Measurements from ENCODE around the gene DRD5.
"Not testable (repeated sequence)": the region's sequence is repeated elsewhere in the genome, so short reads cannot be mapped to it uniquely, and the experiment has no call there.

Gene DRD5

GRCh38 chr4:9764155-9764696, 17.2 kb upstream of the DRD5 start:
- no peak overlapping the region for H3K4me3 ChIP-seq (replicated peaks; ENCODE audit: low read depth, low read length)
- DNase-seq (ENCODE audit: low read depth) = no peak
- TF ChIP-seq CTCF (IDR thresholded peaks at IDR 0.05; ENCODE audit: low read length, missing control alignments) = no peak

GRCh38 chr4:9765091-9765490, 16.3 kb upstream of the DRD5 start:
- peak; percentile 42 for DNase-seq (ENCODE audit: low read depth)
- TF ChIP-seq CTCF (IDR thresholded peaks at IDR 0.05; ENCODE audit: low read length, missing control alignments) = peak; percentile 60
- no peak overlapping the region for H3K4me3 ChIP-seq (replicated peaks; ENCODE audit: low read depth, low read length)

GRCh38 chr4:9769321-9769720, 12.1 kb upstream of the DRD5 start:
- DNase-seq (ENCODE audit: low read depth) = no peak
- no peak for TF ChIP-seq CTCF (IDR thresholded peaks at IDR 0.05; ENCODE audit: low read length, missing control alignments)
- no peak overlapping the region for H3K4me3 ChIP-seq (replicated peaks; ENCODE audit: low read depth, low read length)

- no peak for TF ChIP-seq CTCF (IDR thresholded peaks at IDR 0.05; ENCODE audit: low read length, missing control alignments)
- DNase-seq (ENCODE audit: low read depth) = no peak
- no peak overlapping the region for H3K4me3 ChIP-seq (replicated peaks; ENCODE audit: low read depth, low read length)
These were observed 10.4 kb upstream of the DRD5 start for GRCh38 chr4:9771034-9771433.

- no peak for TF ChIP-seq CTCF (IDR thresholded peaks at IDR 0.05; ENCODE audit: low read length, missing control alignments)
- H3K4me3 ChIP-seq (replicated peaks; ENCODE audit: low read depth, low read length) = no peak overlapping the region
- no peak for DNase-seq (ENCODE audit: low read depth)
These were observed 8.0 kb upstream of the DRD5 start for GRCh38 chr4:9773471-9773870.

- TF ChIP-seq CTCF (IDR thresholded peaks at IDR 0.05; ENCODE audit: low read length, missing control alignments) = no peak
- no peak overlapping the region for H3K4me3 ChIP-seq (replicated peaks; ENCODE audit: low read depth, low read length)
- no peak for DNase-seq (ENCODE audit: low read depth)
These were observed 652 bp downstream of the DRD5 start for GRCh38 chr4:9782136-9782436.

- H3K4me3 ChIP-seq (replicated peaks; ENCODE audit: low read depth, low read length); DNase-seq (ENCODE audit: low read depth): not testable (repeated sequence)
These were observed 4.5 kb downstream of the DRD5 start for GRCh38 chr4:9785891-9786290.

GRCh38 chr4:9792381-9792780, 10.9 kb downstream of the DRD5 start:
- H3K4me3 ChIP-seq (replicated peaks; ENCODE audit: low read depth, low read length) = no peak overlapping the region
- no peak for TF ChIP-seq CTCF (IDR thresholded peaks at IDR 0.05; ENCODE audit: low read length, missing control alignments)
- DNase-seq (ENCODE audit: low read depth) = no peak

GRCh38 chr4:9796641-9797040, 15.2 kb downstream of the DRD5 start:
- DNase-seq (ENCODE audit: low read depth); H3K4me3 ChIP-seq (replicated peaks; ENCODE audit: low read depth, low read length): not testable (repeated sequence)

Data from fibroblast of pulmonary artery (primary cell).